ENCODE results near the gene CENPT.

DNA sequence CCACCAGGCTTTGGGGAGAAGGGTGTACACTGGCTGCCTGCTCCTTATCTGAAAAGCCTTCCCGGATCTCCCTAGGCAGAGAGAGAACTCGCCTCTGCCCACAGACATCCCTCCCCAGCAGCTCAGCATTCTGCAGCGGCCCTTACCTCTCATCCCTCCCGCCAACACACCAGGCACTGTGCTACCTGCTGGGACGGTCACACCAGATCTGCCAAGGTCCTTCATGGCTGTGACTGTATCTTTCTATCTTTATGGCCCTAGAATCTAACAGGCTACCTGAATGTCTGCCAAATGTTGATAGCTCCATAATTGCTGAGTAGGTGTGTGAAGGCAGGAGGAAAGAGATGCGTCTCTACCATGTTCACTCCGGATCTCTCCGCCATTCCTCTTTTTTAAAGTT is 32.9 kb downstream of the CENPT start:
- TF ChIP-seq, protein P1, sequence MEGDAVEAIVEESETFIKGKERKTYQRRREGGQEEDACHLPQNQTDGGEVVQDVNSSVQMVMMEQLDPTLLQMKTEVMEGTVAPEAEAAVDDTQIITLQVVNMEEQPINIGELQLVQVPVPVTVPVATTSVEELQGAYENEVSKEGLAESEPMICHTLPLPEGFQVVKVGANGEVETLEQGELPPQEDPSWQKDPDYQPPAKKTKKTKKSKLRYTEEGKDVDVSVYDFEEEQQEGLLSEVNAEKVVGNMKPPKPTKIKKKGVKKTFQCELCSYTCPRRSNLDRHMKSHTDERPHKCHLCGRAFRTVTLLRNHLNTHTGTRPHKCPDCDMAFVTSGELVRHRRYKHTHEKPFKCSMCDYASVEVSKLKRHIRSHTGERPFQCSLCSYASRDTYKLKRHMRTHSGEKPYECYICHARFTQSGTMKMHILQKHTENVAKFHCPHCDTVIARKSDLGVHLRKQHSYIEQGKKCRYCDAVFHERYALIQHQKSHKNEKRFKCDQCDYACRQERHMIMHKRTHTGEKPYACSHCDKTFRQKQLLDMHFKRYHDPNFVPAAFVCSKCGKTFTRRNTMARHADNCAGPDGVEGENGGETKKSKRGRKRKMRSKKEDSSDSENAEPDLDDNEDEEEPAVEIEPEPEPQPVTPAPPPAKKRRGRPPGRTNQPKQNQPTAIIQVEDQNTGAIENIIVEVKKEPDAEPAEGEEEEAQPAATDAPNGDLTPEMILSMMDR (IDR thresholded peaks at IDR 0.05) = no peak
- TF ChIP-seq POLR2A (IDR thresholded peaks at IDR 0.05) = no peak

Data from right lobe of liver (tissue), 4 donors.